Activated T-cell treated with anti-CD3 and anti-CD28 coated beads, Interleukin-2, amount 50 U/mL, for 48 hours (primary cell): ENCODE results near the gene UBE2K.
A peak's percentile ranks its signal among the peaks of the same experiment; 100 is the strongest.
"Not testable (repeated sequence)": the region's sequence is repeated elsewhere in the genome, so short reads cannot be mapped to it uniquely, and the experiment has no call there.

ENCODE experiments used
- DNase-seq, 2 experiments: peaks; one replicate each; pipeline ENCODE4 v3.0.0-alpha.2; 2020

Gene UBE2K

GRCh38 chr4:39731908-39732307 lies 34.0 kb downstream of the UBE2K start:
- DNase-seq = no peak

DNA sequence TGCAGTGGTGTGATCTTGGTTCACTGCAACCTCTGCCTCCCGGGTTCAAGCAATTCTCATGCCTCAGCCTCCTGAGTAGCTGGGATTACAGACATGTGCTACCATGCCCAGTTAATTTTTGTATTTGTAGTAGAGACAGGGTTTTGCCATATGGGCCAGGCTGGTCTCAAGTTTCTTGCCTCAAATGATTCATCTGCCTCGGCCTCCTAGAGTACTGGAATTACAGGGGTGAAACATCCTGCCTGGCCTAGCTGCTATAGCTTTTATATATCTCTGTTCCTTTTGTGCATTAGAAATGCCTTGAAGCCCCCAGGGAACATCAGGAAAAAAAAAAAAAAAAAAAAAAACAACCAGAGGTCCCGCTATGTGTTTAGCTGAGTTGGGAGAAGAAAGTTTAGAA lies 34.8 kb downstream of the UBE2K start:
- no peak for DNase-seq

DNA sequence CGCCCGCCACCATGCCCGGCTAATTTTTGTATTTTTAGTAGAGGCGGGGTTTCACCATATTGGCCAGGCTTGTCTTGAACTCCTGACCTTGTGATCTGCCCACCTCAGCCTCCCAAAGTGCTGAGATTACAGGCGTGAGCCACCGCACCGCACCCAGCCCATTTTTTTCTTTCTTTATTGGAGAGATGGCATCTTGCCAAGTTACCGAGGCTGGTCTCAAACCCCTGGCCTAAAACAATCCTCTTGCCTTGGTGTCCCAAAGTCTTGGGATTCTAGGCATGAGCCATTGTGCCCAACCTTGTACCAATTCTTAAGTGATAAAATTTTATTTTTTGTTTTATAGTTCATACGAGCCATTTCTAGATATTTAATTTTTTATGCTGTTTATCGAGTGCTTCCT lies 41.7 kb downstream of the UBE2K start:
- not testable (repeated sequence) for DNase-seq

GRCh38 chr4:39741401-39741800 lies 43.5 kb downstream of the UBE2K start:
- no peak for DNase-seq

DNA sequence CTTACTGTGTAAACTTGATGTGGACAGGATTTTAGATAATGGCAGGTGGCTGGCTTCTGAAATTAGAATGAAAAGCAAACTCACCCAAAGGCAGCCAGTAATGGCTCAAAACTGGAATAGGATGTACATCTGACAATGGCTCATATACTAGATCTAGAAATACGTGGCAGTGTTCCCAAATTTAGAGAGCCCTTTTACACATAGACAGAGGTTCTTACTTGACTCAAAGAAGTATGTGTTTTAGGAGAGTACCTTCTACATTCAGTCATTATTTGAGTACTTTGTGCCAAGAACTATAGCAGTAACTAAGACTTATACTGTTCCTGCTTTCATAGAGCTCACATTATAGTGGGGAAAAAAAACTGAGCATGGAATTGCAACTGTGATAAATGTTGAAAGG lies 48.0 kb downstream of the UBE2K start:
- no peak for DNase-seq

- no peak for DNase-seq
Observed at GRCh38 chr4:39750216-39750615, 52.3 kb downstream of the UBE2K start.

DNA sequence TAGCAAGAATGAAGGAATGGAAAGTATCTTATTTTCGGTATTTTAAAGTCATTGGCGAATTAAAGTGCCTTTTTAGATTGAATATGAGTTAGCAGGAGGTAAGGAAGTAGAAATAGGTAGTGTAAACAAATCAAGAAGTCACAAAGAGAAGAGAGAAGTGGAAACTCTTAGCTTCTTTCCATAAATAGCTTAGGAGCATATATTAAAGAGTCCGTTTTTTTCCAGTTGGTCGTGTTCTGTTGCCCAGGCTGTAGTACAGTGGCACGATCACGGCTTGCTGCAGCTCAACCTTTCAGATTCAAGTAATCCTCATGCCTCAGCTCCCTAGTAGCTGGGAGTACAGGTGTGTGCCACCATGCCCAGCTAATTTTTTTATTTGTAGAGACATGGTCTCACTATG lies 56.4 kb downstream of the UBE2K start:
- no peak for DNase-seq

DNA sequence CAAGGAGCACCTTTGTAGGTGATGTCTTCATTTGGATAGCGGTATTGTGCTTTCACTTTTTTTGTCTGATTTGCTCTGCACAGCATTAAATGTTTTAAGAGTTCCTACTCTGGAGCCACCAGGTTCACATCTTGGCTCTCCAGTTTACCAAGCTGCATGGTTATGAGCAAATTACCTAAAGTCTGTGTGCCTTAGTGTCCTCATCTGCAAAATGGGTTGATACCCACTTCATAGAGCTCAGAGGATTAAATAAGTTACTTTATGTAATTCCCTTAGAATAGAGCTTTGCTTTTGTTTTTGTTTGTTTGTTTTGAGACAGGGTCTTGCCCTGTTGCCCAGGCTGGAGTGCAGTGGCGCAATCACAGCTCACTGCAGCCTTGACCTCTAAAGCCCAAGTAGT lies 58.2 kb downstream of the UBE2K start:
- no peak for DNase-seq

GRCh38 chr4:39758176-39758575 lies 60.2 kb downstream of the UBE2K start:
- no peak for DNase-seq

DNA sequence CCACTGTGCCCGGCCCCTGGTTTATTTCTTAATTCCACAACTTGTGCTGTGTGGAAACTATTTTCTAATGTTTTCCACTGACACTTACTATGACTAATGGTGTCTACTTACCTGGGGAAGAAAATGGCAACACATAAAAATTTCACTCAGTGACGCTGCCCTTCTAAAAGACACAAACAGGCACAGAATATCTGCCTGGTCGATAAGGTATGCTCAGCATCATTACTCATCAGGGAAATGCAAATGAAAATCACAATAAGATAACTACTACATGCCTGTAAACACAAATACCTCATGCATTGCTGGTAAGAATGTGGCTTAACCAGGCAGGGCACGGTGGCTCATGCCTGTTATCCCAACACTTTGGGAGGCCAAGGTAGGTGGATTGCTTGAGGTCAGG lies 61.6 kb downstream of the UBE2K start:
- DNase-seq = no peak

GRCh38 chr4:39761005-39761667 lies 63.2 kb downstream of the UBE2K start:
- DNase-seq = no peak

DNA sequence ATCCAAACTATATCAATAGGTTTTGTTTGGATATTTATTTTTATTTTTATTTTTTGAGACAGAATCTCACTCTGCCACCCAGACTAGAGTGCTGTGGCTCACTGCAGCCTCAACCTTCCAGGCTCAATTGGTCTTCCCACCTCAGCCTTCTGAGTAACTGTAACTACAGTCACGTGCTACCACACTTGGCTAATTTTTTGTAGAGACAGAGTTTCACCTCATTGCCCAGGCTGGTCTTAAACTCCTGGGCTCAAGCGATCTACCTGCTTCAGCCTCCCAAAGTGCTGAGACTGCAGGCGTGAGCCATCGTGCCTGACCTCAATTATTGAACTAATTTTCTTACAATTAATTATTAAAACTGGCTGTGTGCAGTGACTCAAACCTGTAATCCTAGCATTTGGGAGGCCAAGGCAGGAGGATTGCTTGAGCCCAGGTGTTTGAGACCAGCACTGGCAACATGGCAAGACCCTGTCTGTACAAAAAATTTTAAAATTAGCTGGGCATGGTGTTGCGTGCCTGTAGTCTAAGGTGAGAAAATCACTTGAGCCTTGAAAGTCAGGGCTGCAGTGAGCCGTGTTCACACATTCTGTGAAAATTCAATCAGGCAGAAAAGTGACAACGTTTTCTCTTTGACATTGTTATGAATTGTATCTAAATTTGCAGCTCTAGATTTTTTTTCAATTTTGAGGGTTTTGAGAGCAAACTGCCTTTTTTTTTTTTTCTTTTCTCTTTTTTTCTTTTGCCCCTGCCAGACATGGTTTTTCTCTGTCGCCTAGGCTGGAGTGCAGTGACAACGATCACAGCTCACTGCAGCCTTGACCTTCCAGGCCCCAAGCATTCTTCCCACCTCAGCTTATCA lies 66.0 kb downstream of the UBE2K start:
- DNase-seq = no peak

DNA sequence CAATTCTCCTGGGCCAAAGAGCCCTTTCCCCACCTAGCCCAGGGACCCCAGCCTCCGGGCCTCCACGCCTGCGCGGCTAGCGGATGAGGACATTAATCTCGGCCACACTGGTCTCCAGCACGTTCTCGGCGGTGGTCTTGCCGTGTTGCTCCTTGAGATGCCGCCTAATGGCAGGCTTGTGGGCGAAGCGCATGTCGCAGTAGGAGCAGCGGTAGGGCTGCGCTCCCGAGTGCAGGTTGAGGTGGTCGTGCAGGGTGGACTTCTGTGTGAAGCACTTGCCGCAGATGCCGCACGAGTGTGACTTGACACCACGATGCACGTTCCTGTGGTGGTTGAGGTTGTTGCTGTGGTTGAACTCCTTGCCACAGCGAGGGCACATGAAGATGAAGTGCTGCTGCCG lies 72.1 kb downstream of the UBE2K start:
- no peak for DNase-seq

DNA sequence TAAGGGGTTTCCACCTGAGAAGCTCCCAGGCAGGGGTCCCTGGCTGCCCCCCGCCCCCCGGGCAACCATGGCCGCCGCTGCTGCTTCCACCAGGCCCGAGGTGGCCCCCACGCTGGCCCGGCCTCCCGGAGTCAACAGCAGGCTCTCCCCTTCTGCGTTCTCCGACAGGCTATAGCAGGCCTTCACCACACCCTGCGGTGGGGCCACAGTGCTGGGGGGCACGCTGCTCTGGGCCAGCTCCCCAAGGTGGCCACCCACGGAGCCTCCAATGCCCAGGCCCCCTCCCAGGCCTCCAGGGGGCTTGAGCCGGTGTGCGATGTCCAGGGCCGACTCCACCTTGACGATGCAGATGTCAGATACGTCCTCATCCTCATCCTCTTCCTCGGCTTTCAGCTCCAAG lies 72.5 kb downstream of the UBE2K start:
- DNase-seq = no peak

DNA sequence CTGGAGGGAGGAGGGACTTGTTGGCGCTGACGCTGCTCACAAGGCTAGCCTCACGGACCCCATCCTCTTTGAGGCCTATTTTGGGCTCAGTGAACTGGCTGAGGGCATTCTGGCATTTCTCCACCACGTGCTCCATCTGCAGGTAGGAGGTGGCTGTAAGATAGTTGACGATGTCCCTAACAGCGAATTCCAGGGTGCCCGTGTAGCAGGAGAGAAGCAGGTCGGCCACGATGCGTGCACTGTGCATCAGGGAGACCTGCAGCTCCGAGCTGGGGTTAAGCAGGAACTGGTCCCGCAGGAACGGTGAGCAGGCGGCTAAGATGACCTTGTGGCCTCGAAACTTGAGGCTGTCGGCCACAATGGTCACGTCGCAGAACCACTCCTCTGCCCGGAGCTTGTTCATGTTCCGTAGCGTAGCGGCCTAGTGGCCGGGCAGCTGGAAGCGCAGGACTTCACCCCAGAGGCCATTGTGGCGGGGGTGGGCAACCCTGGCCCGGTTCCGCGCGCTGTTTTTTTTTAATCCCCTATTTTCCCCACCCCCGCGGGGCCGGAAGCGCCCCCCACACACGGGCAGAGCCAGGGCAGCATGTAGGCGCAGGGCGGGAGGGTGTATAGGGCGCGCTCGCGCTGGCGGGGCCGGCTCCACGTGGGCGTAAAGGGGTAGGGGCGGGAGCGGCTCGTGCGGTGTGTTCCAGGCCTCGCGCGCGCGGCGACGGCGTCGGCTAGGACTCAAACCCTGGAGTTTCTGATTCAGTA lies 73.2 kb downstream of the UBE2K start:
- no peak for DNase-seq

- not testable (repeated sequence) for DNase-seq
Observed at GRCh38 chr4:39781988-39782387, 84.1 kb downstream of the UBE2K start.

- no peak for DNase-seq
Observed at GRCh38 chr4:39785083-39785482, 87.1 kb downstream of the UBE2K start.

DNA sequence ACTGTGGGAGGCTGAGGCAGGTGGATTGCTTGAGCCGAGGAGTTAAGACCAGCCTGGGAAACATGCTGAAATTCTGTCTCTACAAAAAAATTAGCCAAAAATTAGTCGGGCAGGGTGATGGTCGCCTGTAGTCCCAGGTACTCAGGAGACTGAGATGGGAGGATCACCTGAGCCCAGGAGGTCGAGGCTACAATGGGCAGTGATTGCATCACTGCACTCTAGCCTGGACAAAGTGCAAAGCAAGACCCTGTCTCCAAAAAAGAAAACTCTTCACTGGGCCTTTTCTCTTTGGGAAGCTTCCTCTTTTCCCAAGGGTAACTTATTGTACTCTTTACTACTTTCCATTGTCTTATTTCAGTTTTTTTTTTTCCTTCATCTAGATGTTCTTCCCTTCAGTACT lies 88.9 kb downstream of the UBE2K start:
- DNase-seq = no peak

DNA sequence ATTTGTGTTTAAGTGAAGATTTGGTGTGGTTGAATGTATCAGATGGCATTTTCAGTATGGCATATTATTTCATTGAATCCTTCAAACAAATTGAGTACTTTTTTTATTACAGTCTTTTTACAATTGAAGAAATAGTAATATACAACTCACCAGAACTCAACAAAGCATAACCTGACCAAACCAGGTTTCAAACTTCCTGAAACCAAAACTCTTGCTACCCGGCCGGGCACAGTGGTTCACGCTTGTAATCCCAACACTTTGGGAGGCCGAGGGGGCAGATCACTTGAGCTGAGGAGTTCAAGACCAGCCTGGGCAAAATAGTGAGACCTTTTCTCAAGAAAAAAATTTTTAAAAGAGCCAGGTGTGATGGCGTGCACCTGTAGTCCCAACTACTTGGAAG lies 94.2 kb downstream of the UBE2K start:
- DNase-seq = no peak

DNA sequence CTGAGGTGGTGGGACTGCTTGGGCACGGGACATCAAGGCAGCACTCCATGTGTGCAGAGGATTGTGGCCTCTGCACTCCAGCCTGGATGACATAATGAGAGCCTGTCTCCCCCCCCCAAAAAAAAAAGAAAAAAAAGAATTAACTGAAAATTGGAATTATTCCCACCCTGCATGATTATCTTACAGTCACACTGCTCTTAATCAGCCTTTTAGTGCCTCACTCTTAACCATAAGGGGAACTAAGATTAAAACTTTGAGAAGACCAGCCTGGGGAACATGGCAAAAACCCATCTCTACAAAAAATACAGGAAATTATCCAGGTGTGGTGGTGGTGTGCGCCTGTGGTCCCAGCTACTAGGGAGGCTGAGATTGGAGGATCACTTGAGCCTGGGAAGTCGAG lies 94.6 kb downstream of the UBE2K start:
- no peak for DNase-seq

DNA sequence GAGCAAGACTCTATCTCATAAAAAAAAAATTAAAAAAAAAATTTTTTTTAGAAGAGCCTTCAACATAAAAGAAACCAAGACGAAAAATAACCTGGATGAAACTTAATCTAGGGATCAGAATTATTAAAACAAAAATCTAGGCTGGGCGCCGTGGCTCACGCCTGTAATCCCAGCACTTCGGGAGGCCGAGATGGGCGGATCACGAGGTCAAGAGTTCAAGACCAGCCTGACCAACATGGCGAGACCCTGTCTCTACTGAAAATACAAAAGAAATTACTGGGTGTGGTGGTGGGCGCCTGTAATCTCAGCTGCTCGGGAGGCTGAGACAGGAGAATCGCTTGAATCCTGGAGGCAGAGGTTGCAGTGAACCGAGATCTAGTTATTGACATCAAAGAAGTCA lies 95.0 kb downstream of the UBE2K start:
- not testable (repeated sequence) for DNase-seq

- no peak for DNase-seq
Observed at GRCh38 chr4:39802005-39802404, 104.1 kb downstream of the UBE2K start.

DNA sequence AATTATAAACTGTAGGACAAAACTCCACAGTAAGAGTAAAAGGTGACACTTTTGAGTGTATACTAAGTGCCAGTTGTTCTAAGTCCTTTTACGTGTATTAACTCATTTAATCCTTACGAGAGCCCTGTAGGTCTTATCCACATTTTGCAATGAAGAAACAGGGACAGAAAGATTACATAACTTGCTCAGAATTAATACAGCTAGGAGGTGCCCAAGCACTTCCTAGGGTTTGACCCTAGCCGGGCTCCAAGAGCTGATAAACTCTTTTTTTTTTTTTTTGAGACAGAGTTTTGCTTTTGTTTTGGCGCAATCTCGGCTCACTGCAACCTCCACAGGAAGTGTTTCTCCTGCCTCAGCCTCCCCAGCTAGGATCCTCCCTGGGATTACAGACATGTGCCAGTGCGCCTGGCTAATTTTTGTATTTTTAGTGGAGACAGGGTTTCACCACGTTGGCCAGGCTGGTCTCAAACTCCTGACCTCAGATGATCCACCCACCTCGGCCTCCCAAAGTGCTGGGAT lies 110.4 kb downstream of the UBE2K start:
- DNase-seq = no peak

GRCh38 chr4:39812500-39812899 lies 114.6 kb downstream of the UBE2K start:
- peak in 1 of 2 experiments; percentile 21 for DNase-seq
